ENCODE results near the gene RND3.

RND3 gene

GRCh38 chr2:150441226-150441625 is 46.2 kb downstream of the RND3 start:
- no peak for DNase-seq (ENCODE audit: low read depth)

GRCh38 chr2:150438654-150439053 is 48.8 kb downstream of the RND3 start:
- DNase-seq (ENCODE audit: low read depth) = no peak

DNA sequence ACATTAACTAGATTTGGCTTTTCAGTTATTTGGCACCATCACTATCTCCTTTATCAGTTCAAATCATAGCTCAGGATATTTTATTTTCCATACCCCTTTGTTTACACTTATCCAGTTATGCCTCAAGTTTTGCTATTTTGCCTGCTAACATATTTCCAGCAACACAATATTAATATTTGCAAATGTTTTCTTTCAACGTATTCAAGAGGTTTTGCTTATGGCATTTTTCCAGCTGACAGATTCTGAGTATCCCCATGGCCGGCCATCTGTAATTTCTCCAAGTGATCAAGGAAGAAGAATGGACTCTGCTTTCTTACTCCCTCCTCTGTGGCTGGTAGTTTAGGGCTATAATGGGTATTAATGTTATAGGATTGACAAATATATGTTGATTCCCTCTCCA is 49.4 kb downstream of the RND3 start:
- DNase-seq (ENCODE audit: low read depth) = no peak

DNA sequence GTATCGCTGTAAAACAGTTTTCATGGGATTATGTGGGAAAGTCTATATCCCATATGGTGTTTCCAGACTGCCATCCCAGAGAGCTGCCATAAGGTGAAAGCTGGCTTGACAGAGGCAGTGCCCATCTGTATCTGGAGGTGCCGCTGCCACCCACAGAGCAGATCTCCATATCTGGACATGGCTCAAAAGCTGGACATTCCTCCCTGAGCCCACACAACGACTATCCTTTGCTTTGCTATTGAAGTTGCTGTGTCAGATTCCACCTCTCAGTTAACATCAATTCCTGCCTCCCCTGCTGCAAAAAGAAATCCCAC is 55.2 kb downstream of the RND3 start:
- DNase-seq (ENCODE audit: low read depth) = no peak

DNA sequence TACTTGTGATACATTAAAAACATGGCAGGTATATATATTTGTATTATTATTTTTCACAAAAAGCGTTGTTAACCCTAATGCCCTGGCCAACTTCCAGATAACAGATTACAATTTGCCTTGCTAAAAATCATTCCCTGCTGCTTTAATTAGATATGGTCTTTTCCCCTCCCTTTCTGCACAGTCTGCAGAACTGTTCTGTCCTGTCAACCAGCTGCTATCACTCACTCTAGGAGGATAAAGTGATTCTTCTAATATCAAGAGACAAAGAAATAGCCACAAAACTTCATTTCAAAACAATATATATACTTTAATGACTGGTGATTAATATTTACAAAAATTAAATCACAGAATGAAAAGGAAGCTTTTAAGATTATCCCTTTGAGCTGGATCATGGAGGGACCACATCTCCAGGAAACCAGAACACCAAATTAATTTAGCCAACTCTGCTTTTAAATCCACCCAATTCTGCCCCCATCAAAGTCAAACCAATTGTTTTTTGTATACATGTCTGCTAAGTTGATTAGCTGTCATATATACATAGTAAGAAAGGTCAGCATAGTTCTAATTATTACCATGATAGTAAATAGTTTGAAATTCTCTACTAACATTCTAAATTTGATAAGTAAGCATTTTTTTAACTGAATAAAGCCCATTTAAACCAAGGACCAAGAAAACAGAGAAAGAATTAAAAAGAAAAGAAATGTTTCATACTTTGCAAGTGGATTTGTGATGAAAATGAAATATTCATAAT is 55.7 kb downstream of the RND3 start:
- DNase-seq (ENCODE audit: low read depth) = no peak

- no peak for DNase-seq (ENCODE audit: low read depth)
Measured at GRCh38 chr2:150429384-150429961, 58.0 kb downstream of the RND3 start.

DNA sequence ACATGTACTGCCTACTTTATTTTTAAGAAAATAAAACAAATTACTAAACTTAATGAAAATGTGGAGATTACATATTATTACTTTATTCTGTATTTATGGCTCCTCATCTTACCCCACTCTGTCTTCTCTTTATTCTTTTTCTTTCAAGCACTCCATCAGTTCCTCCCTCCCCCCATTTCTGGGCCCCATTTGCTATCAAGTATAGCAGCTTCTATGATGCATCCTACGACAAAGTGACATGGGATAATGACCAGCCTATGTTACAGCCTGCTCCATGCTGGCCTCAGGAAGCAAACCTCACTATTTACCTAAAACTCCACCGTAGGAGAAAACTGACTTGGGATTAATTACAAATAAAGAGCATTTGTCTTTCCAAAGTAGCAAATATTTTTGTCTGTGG is 58.8 kb downstream of the RND3 start:
- DNase-seq (ENCODE audit: low read depth) = no peak

GRCh38 chr2:150427298-150427697 is 60.2 kb downstream of the RND3 start:
- no peak for DNase-seq (ENCODE audit: low read depth)

GRCh38 chr2:150426724-150427123 is 60.7 kb downstream of the RND3 start:
- no peak for DNase-seq (ENCODE audit: low read depth)

DNA sequence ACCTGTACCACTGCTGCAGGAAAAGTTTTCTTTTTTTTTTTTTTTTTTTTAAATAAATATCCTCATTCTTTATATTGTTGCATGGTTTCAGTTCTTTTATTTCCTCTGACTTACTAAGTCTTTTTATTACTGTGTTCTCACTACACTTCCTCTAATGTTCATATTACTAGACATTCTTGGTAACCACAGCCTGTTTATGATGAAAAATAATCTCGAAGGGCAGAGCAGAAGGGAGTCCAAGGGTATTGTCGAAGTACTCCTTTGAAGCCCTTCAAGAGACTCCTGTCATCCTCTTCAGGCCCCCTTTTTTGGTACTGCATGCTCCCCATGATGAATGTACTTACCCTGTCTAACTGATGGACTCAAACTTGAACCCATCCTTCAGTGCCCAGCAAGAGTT is 61.2 kb downstream of the RND3 start:
- DNase-seq (ENCODE audit: low read depth) = no peak

GRCh38 chr2:150425121-150425955 is 62.1 kb downstream of the RND3 start:
- no peak for DNase-seq (ENCODE audit: low read depth)

DNA sequence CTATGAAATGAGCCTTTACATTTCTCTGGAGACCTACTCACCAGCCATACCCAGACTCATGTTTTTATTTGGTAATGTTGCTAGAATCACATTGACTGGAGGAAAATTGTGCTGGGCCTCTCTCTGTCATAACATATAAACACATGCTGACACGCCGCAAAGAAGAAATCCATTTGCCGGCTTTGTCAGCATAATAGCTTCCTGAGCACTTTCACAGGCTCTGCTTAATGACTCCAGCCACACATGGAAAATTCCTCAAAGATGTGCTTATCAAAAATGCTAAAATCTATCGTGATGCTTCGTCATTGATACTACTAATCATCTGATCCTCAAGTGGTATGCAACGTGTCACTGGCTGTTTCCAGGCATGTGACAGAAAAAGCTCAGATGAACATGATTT is 63.1 kb downstream of the RND3 start:
- no peak for DNase-seq (ENCODE audit: low read depth)

GRCh38 chr2:150421126-150421651 is 66.3 kb downstream of the RND3 start:
- no peak for DNase-seq (ENCODE audit: low read depth)

GRCh38 chr2:150418916-150419315 is 68.6 kb downstream of the RND3 start:
- DNase-seq (ENCODE audit: low read depth) = no peak

Measured in stimulated activated CD8-positive, alpha-beta memory T cell treated with anti-CD3 and anti-CD28 coated beads, Interleukin-7, amount 100 ng/mL, for 24 hours (primary cell).